ENCODE measurements around the gene TFCP2L1.

GRCh38 chr2:121203591-121204249 is 81.3 kb downstream of the TFCP2L1 start:
- TF ChIP-seq POLR2A (IDR thresholded peaks at IDR 0.05): no peak
- TF ChIP-seq CTCF (IDR thresholded peaks at IDR 0.05): no peak
- no peak for TF ChIP-seq POLR2AphosphoS5 (IDR thresholded peaks at IDR 0.05)
